Breast epithelium (tissue), 3 donors: ENCODE measurements around the gene GEN1.

Experiments used
- POLR2A ChIP-seq: fragments of 450-650 bp; IDR thresholded peaks from one replicate; pipeline ENCODE4 v1.6.1; 2016; ENCODE audit warnings: antibody characterized with exemption, mild to moderate bottlenecking, moderate library complexity
- POLR2AphosphoS5 ChIP-seq, 3 donors: sonication (generic); formaldehyde crosslinking; IDR thresholded peaks; one replicate each; pipeline ENCODE4 v1.6.1; 2017; ENCODE audit warnings: antibody characterized with exemption in 3 of 3
- TF ChIP-seq, protein P1 (sequence below), 3 donors: fragments of 450-650 bp; IDR thresholded peaks; one replicate each; pipeline ENCODE4 v1.5.1; 2016 to 2017; ENCODE audit warnings: antibody characterized with exemption in 3 of 3, mild to moderate bottlenecking in 3 of 3, moderate library complexity in 3 of 3

GRCh38 chr2:17748745-17749144, 5.2 kb upstream of the GEN1 start:
- TF ChIP-seq, protein P1, sequence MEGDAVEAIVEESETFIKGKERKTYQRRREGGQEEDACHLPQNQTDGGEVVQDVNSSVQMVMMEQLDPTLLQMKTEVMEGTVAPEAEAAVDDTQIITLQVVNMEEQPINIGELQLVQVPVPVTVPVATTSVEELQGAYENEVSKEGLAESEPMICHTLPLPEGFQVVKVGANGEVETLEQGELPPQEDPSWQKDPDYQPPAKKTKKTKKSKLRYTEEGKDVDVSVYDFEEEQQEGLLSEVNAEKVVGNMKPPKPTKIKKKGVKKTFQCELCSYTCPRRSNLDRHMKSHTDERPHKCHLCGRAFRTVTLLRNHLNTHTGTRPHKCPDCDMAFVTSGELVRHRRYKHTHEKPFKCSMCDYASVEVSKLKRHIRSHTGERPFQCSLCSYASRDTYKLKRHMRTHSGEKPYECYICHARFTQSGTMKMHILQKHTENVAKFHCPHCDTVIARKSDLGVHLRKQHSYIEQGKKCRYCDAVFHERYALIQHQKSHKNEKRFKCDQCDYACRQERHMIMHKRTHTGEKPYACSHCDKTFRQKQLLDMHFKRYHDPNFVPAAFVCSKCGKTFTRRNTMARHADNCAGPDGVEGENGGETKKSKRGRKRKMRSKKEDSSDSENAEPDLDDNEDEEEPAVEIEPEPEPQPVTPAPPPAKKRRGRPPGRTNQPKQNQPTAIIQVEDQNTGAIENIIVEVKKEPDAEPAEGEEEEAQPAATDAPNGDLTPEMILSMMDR (IDR thresholded peaks at IDR 0.05) = no peak
- no peak for TF ChIP-seq POLR2A
- no peak for TF ChIP-seq POLR2AphosphoS5 (IDR thresholded peaks at IDR 0.05)
